ENCODE results near the gene SHQ1. TPM values are rescaled to one million over a fixed set of nuclear protein-coding genes. Genes with fewer than 3 reads are reported as not detected.

The SHQ1 gene
- total RNA-seq, 1 donor from 2014 or later: 18.0 TPM

DNA sequence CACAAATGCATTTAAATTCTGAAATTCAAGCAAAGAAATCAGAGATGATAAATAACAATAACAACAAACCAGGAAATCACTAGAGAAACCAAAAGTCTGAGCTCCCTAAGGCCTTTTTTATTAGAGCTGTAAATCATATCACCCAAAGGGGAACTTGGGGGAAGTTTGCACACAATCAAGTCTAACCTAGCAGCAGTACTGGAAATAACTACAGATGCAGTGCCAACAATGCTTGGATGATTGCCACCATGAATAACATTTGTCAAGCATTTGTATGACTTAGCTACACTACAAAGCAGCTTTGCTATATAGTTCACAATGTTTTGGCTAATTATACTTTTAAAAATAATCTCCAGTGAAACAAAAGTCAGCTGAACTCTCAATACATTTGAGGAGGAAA is 27.8 kb downstream of the SHQ1 start:
- no peak overlapping the region for H3K27ac Mint-ChIP-seq (ENCODE audit: unreplicated experiment)
- DNase-seq (ENCODE audit: extremely low spot score, unreplicated experiment): no peak
- TF ChIP-seq, protein P1, sequence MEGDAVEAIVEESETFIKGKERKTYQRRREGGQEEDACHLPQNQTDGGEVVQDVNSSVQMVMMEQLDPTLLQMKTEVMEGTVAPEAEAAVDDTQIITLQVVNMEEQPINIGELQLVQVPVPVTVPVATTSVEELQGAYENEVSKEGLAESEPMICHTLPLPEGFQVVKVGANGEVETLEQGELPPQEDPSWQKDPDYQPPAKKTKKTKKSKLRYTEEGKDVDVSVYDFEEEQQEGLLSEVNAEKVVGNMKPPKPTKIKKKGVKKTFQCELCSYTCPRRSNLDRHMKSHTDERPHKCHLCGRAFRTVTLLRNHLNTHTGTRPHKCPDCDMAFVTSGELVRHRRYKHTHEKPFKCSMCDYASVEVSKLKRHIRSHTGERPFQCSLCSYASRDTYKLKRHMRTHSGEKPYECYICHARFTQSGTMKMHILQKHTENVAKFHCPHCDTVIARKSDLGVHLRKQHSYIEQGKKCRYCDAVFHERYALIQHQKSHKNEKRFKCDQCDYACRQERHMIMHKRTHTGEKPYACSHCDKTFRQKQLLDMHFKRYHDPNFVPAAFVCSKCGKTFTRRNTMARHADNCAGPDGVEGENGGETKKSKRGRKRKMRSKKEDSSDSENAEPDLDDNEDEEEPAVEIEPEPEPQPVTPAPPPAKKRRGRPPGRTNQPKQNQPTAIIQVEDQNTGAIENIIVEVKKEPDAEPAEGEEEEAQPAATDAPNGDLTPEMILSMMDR (IDR thresholded peaks at IDR 0.05): no peak
- H3K36me3 Mint-ChIP-seq (ENCODE audit: unreplicated experiment): peaks cover 7% of the 10 kb centered on the region
- no peaks in the 10 kb centered on the region for H3K9me3 Mint-ChIP-seq (ENCODE audit: unreplicated experiment)
- no peaks in the 10 kb centered on the region for H3K27me3 Mint-ChIP-seq (ENCODE audit: unreplicated experiment)
- no peak overlapping the region for H3K4me3 Mint-ChIP-seq (ENCODE audit: unreplicated experiment)
- H3K4me1 Mint-ChIP-seq (ENCODE audit: unreplicated experiment): peaks cover 5% of the 10 kb centered on the region

DNA sequence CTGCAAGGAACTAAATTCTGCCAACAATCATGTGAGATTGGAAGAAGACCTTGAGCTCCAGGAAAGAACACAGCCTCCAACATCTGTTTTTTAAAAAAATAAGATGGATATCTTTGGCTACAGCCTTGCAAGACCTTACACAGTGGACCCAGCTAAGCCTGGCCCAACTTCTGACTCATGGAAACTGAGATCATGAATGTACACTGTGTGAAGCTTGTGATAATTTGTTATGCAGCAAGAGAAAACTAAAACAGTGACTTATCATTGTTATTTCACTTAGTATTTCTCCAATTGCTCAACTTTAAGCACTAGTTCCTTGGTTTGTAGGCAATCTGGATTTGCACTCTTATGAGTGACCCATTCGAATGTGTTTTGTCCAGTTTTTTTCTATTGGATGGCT is 29.3 kb downstream of the SHQ1 start:
- TF ChIP-seq, protein P1 (IDR thresholded peaks at IDR 0.05): no peak
- Mint-ChIP-seq H3K4me3 (ENCODE audit: unreplicated experiment) (no peak overlapping the region), H3K27ac (ENCODE audit: unreplicated experiment) (no peak overlapping the region), H3K9me3 (ENCODE audit: unreplicated experiment) (no peaks in the 10 kb centered on the region), H3K4me1 (ENCODE audit: unreplicated experiment) (peaks cover 5% of the 10 kb centered on the region), H3K27me3 (ENCODE audit: unreplicated experiment) (no peaks in the 10 kb centered on the region), H3K36me3 (ENCODE audit: unreplicated experiment) (peaks cover 11% of the 10 kb centered on the region)
- no peak for DNase-seq (ENCODE audit: extremely low spot score, unreplicated experiment)

DNA sequence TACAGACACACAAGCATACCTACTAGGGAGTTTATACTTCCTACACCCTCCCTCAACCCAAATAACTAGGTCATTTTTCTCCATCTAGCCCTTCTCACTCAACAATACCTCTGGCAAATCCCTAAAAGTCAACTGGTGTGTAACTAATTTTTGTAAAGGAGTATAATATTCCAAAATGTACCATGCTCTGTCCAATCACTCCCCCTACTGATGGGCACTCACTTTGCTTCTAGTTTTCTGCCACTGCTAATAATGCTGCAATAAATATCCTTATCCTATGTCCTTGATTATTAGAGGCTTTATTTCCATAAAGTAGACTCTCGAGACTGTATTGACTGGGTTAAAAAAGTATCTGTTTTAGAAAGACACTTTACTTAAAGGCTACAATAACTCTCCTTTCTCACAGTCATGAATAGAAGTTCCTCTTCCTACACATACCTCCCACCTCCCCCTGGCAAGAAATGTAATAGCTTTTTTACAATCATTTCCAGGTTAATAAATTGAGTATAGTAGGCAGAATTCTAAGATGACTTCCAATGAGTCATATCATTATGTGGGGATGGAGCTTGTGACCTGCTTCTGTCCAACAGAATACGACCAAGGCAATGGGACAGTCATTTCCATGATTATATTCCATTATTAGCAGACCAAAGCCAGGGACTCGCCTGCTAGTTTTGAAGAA is 30.0 kb downstream of the SHQ1 start:
- no peak overlapping the region for H3K27ac Mint-ChIP-seq (ENCODE audit: unreplicated experiment)
- TF ChIP-seq, protein P1 (IDR thresholded peaks at IDR 0.05): peak; percentile 89
- no peak overlapping the region for H3K4me3 Mint-ChIP-seq (ENCODE audit: unreplicated experiment)
- H3K36me3 Mint-ChIP-seq (ENCODE audit: unreplicated experiment): peaks cover 14% of the 10 kb centered on the region
- H3K27me3 Mint-ChIP-seq (ENCODE audit: unreplicated experiment): no peaks in the 10 kb centered on the region
- no peak for DNase-seq (ENCODE audit: extremely low spot score, unreplicated experiment)
- no peaks in the 10 kb centered on the region for H3K9me3 Mint-ChIP-seq (ENCODE audit: unreplicated experiment)
- H3K4me1 Mint-ChIP-seq (ENCODE audit: unreplicated experiment): peaks cover 5% of the 10 kb centered on the region

DNA sequence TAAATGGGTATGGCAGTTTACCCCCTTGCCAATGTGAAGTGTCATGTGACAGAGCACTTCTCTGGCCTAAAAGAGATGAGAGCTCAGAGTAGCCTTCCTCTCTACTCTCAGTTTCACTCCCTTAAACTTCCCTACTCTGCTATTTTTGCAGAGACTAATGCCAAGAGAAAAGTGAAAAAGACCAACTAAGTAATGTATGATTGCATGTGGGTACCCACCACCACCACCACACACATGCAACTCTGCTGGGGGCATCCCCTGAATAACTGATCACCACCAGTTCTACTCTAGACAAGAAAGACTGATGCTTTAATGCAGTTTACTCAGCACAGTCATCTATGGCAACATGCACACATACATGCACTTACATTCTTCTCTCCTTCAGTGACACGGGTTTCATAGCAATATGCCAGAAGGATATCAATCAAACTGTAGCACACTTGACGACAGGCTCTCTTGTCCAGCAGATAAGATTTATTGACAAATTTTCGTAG is 31.3 kb downstream of the SHQ1 start:
- H3K9me3 Mint-ChIP-seq (ENCODE audit: unreplicated experiment): no peaks in the 10 kb centered on the region
- TF ChIP-seq, protein P1 (IDR thresholded peaks at IDR 0.05): no peak
- no peak overlapping the region for H3K4me3 Mint-ChIP-seq (ENCODE audit: unreplicated experiment)
- H3K36me3 Mint-ChIP-seq (ENCODE audit: unreplicated experiment): peaks cover 16% of the 10 kb centered on the region
- H3K4me1 Mint-ChIP-seq (ENCODE audit: unreplicated experiment): peaks cover 5% of the 10 kb centered on the region
- no peak for DNase-seq (ENCODE audit: extremely low spot score, unreplicated experiment)
- no peaks in the 10 kb centered on the region for H3K27me3 Mint-ChIP-seq (ENCODE audit: unreplicated experiment)
- no peak overlapping the region for H3K27ac Mint-ChIP-seq (ENCODE audit: unreplicated experiment)

DNA sequence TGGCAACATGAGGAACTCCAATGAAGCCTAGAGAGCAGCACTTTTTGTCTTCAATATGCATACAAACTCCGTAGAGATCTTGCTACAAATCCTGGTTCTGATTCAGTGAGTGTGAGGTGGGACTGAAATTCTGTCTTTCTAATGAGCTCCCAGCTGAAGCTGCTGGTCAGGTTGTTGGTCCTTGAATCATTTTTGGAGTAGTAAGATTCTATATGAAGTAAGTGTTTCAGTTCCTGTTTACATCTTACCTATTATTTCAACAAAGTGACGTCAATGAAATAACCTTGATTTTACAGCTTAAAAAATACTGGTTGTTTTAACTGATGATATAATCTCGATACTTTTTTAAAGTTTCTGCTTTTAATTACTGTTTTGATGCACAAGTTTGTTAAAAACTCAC is 33.9 kb downstream of the SHQ1 start:
- H3K27ac Mint-ChIP-seq (ENCODE audit: unreplicated experiment): no peak overlapping the region
- peaks cover 16% of the 10 kb centered on the region for H3K36me3 Mint-ChIP-seq (ENCODE audit: unreplicated experiment)
- TF ChIP-seq, protein P1 (IDR thresholded peaks at IDR 0.05): no peak
- H3K9me3 Mint-ChIP-seq (ENCODE audit: unreplicated experiment): no peaks in the 10 kb centered on the region
- no peaks in the 10 kb centered on the region for H3K27me3 Mint-ChIP-seq (ENCODE audit: unreplicated experiment)
- peaks cover 9% of the 10 kb centered on the region for H3K4me1 Mint-ChIP-seq (ENCODE audit: unreplicated experiment)
- no peak overlapping the region for H3K4me3 Mint-ChIP-seq (ENCODE audit: unreplicated experiment)
- no peak for DNase-seq (ENCODE audit: extremely low spot score, unreplicated experiment)

Data from osteocyte (in vitro differentiated cells).